Hepatic stellate cell (primary cell): ENCODE data around the gene SLC40A1.
A peak's percentile ranks its signal among the peaks of the same experiment; 100 is the strongest.

Experiments
- DNase-seq: peaks from one replicate; pipeline ENCODE4 v3.0.0; 2011; ENCODE audit warnings: low spot score

The SLC40A1 gene

DNA sequence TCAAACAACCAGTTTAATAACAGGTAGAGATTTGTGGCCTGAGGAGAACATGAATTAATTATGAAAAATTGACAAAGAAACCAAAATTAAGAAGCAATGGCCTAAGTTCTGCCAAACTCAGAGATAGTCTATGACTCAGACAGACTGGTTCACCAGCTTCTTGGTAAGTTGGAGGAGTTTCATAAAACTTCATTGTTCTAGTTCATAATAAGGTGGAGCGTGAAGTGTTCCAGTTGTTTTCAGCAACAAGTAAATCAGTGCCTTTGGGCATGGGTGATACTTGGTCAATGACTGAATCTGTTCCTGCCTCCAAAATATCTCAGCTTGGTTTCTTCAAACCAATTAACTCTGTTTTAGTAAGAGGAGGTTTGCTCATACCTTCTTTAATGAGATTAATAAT, 40.0 kb downstream of the SLC40A1 start:
- no peak for DNase-seq

DNA sequence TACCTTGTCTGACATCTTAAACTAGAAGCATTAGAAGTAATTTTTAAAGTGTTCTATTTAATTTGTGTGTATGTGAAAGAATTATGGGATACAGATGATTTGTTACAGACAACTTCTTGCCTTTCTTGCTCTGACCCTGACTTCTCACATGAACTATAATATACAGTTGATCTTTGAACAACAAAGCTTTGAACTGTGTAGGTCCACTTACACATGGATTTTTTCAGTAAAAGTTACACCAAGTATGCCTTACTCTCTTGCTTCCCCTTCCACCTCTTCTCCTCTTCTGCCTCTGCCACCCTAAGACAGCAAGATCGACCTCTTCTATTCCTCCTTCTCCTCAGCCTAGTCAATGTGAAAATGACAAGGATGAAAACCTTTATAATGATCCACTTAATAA, 42.2 kb downstream of the SLC40A1 start:
- DNase-seq: no peak

DNA sequence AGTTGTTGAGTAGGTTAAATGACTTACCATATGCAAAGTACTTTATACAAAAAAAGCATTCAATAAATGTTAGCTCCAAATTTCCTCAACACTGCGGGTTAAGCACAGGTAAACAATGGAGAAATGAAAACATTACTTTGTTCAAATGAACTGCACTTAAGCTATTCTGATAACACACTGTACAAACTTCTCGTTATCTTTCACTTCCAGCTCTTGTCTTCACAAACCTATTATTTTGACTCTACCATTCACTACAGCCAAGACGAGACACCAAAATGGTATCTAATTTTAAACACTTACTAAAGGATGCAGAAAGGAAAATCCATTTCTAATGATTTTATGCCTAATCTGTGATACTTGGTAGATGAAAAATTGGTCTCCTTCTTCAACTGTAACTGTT, 43.8 kb downstream of the SLC40A1 start:
- DNase-seq: no peak

DNA sequence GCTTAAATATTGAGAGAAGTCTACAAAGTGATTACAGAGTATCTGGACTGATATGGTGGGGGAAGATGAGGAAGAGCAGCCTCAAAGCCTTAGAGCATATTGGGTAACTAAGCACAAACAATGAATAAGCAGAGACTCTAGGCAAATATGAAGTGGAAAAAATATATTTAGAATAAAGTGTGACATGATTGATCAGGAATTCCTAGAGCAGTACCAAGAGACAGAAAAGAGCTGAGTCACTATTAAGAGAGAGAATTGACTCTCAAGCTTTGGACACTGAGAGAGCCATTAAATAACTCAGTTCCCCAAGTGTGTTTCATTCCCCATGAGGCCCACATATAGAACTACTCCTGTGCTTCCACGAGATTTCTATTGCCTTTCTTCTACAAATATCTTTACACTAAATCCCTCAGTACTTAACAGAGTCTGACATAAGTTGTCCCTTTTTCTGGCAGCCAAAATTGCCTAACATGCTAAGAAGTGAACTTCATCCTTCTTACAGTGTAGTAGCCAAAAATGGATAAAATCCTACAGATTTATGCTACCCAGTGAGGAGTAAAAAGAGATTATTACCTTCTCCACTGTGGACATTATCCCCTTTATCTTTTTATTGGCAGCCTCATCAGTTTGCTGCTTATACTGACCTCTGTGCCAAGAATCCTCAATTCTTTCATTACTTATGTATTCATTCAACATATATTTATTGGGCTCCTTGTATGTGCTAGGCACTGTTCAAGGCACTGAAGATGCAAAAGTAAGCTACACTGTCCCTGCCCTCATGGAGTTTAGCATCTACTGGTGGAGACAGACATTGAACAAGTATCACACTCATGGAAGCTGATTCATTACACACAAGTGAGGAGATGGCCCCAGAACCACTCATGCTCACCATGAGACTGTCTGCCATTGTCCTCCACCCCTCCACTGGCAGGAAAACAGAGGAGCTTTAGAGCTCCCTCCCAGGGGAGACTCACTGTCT, 45.4 kb downstream of the SLC40A1 start:
- peak; percentile 42 for DNase-seq

DNA sequence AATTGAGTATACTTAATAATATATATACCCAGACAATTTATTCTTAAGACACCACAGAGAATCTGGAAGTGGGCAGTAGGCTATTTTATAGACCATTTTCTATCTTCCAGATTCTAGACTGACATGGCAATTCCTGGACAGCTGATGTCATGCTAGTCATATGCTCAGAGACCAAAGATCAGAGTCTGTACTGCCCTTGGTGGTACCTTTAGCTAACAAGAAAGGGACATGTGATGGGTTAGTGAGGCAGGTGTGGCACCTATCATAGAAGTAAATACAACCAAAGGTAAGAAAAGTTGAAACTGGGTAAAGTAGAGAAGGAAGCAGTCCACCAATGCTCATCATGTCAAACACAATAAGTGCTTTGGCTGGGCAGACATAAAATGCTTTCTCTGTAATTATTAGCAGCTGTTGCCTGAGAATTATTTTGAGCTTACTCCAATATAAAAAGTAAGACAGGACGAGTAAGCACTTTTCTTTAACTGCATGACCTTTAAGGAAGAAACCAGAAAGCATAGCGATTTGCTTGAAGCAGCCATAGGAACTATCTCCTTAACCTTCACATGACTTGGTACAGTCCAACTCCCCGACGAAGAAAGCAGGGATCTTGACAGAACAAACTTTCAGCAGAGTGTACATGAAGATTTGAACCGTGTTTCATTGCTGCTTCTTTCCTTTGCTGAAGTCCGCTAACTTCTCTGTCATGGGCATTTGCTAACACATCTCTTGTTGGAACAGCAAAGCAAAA, 47.1 kb downstream of the SLC40A1 start:
- DNase-seq: no peak

DNA sequence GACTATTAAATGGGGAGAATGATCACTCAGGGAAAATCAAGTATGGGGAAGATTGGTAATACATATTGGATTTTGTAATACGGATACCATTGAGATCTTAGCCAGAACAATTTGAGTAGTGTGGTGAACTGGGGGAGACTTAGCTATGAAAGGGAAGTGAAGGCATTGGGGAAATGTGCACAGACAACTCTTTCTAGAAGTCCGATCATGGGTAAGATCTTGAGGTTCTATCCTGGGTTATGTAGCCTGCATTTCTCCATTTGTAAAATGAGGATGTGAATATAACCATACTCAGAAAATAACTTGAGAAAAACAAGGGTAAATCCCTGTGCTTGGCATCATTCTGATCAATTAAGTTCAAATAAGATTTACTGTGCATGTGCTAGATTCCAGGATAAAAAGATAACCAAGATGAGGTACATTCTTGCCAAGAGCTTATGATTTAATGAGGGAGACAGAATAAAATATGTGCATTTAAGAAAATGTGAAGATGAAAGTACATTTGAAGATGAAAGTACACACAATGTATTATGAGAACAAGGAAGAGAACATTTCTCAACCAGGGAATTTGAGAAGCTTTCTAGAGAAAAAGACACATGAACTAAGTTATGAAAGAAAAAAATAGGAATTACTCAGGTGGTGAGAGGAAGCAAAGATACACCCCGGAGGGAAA, 49.5 kb downstream of the SLC40A1 start:
- DNase-seq: no peak

DNA sequence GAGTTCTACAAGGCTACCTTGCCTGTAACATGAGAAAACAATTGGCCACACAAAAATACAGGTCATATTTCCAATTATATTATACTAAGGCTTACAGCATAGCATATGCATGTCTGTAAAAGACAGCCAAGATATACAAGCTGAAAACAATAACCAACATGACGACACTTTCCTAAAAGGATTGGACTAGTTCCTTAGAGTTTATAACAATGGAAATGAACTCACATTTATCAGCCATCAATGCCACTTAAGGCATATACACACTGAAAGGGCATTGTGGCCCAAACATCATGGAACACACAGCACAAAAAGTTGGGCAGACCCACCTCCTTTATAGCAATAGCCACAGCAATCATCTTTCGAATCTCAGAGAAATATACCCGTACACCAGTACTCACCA, 52.0 kb downstream of the SLC40A1 start:
- no peak for DNase-seq

DNA sequence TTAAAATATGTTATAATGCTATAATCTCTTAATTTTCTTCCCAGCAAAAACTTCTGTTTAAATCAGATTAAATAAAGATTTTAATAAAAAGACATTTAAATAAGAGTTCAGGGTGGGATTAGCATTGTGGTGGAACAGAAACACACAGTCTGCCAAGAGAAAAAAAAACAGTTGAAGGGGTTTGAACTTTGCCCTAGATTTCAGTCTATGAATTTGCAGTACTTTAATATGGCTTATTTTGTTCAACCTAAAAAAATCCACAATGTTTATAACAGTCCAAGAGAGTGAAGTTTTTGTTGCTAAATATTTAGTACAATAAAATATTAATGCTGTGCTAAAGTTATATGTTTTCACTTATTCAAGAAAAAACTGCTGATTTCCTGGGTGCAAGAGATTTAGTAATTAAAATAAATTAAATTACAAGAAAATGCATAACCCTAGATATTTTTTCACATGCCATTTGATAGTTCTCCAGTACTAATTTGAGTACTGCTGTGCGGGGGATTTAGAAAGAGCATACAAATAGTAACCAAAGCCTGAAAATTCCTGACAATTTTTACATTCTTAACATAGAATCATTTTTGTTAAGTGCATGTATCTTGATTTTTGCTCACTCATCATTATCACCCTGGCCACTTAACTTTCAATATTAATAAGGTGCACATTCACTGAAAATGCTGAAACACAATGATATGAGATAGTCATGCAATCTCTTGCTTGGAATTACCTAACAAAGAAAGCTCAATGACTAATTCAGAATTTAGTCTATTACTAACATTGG, 52.6 kb downstream of the SLC40A1 start:
- no peak for DNase-seq

DNA sequence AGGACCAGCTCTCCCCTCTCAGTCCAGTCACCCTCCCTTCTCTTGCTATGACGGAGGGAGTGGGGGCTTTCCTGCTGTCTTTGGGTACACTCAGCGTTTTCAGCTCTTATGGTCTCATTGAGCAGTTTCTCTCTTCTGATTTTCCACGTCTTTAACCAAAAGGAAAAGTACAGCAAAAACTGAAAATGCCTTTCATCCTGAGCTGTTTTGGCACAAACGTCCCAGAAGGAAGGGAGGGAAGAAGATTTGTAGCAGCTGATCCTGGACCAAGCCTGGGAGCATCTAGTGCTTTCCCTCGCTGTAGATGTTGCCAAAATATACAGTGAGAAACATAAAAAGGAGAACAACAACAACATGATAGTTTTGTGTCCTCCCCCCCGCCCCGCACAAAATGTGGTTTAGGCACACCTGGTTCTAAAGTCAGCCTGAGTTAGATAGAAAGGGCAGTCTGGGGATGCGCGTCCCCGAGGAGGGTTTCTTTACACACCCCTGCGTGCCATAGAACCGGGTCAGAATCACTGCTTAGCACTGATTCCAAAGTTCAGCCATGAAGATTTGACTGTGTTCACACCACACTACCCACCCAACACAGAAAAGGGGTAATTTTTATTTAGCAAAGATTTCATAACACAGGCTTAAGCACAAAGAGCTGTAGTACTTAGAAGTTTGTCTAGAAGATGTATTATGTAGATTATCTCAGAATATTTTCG, 53.4 kb downstream of the SLC40A1 start:
- DNase-seq: no peak

DNA sequence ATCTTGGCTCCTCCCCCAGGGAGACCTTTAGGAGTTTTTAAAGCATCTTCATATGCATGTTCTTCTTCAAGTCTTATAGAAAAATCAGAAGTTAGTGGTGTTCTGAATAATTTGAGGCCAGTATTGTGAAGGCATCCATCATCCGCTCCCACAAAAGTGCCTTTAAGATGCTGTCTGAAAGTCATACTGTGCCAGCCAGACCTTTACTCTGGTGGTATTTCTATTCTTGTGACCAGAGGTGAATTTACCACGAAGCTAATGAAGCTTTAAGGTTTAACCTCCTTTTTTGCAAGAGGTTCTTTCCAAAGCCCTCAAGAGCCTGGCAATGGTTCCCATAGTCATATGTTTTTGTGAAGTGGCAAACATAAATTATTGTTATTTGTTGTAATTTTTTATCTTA, 54.3 kb downstream of the SLC40A1 start:
- no peak for DNase-seq

DNA sequence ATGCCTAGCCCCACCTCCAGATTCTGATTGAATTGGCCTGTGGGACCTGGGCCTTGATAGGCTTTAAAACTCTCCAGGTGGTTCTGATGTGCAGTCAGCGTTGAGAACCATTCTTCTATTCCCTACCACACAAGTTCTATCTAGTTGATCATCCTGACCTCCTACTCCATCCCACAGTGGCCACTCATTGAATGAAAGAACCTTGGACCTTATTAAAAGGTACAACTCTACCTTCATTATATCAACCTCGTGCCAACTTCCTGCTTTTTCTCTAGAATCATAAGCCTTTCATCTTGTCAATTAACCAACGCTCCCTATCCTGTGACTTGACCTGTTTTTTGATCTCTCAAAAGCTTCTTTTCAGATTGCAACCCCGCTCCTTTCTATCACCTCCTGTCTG, 55.8 kb downstream of the SLC40A1 start:
- DNase-seq: no peak

DNA sequence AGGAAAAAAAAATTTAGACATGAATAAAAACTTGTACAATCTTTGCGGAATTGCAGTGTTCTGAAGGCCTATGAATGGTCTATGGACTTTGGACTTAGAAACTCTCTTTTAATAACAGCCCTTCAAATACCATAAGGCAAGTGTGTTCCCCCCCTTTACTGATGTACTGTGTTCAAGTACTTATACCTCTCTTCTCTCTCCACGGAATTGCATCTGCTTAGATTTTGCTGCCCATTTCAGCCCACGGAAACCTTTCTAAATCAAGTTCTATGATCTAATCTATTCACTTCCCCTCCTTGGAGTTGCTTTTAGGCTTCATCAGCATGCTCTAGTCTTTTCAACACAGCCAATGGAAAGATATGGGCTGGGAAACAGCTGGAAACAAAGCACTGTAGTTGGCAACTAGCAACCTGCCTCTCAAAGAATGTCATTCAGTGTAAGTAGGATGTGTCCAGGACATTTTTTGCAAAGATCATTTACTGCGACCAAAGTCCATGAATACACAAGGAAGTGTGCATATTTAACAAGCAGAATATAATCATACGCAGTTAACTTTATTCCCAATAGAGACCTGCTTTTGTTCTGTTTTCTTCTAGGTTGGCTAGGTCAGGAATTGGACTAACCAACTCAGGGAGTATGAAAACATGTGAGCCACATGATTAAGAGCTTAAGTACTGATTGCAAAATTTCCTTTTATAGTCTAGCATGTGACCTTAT, 58.0 kb downstream of the SLC40A1 start:
- no peak for DNase-seq

DNA sequence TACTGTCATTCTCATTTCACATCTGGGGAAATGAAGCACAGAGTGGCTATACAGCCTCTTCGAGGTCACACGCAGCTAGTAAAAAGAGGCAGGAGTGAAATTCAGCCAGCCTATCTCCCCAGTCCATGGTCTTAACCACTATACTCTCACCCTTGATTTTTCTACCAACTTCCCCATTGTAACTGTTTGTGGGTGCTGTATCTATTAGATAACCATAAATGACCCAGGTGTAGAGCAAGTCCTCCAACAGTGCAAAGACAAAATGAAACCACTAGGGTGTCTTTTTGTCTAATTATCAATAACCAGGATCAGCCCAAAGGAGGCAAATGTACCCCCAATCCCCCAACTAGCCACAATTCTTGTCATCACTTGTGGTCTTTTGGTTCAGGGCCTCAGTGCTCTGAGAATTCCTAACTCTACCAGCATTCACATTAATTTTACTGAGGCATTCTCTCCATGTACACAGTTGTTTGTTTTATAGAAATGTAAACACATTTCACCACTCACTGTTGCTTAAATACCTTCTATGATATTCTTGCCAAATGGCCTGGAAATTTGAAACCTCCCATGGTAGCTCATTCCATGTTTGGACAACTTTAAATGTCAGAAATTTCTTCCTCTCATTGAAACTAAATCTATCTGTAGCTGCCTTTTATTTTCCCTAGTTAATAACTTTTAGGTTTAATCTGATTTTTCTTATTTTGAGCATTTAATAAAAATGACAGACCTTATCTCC, 58.7 kb downstream of the SLC40A1 start:
- no peak for DNase-seq

DNA sequence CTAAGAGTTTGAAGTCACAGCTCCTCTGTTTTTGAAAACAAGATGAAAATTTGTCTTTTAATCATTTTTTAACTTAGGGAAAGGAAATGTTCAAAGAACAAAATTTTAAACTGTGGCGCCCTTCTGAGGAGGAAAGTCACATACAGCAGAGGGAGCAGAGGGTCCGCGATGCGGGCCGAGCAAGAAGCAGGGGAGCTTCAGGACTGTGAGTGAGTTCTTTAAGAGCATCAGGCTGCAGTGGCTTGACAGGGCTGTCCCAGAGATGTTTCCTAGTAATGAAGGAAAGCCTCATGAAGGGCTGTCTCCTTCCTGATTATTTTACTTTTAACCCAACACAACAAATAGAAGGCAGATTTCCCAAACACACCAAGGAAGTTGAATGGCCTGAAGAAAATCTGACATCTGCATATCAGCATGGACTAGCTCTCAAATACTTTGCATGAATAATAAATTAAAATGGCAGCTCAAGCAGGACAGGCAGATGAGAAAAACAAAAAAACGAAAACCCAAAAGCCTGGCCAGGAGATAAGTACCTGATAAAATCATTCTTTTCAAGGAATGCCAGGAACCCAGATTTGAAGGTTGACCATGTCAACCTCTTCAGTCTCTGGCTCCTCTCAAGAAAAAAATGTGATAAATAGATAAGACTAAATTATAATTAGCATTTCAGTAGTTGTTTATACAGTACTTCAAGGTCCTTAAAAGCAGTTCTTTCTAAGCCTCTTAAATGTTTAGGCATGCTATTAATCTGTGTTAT, 60.8 kb downstream of the SLC40A1 start:
- DNase-seq: no peak

DNA sequence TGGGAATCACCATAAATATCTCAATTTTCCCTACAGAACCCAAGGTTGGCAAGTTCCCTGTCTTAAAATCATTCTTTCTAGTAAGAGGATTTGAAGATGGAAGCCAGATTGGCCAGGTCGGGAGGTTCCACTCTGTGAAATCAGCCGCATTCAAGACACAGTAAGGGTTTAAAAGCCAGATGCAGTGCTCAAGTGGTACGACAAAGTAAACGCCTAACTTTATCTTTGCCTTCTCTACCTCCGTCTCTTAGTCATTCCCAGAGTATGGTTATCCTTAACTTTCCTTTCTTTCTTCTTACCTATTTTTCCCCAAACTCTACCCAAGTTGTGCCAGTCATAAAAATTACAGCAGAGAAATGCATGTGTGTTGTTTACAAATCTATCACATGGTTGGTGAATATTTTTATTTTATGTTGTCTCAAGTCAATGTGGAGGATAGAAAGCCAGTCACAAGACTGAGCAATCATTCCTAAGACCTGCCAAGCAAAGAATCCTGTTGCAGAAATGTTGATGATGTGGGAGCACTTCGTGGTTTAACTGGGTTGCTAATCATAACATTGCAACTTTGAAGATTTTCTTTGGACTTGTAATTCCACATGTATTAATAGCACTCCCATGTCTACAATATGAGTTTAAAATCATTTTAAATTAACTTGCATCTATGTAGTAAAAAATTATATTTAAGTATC, 62.6 kb downstream of the SLC40A1 start:
- DNase-seq: no peak

DNA sequence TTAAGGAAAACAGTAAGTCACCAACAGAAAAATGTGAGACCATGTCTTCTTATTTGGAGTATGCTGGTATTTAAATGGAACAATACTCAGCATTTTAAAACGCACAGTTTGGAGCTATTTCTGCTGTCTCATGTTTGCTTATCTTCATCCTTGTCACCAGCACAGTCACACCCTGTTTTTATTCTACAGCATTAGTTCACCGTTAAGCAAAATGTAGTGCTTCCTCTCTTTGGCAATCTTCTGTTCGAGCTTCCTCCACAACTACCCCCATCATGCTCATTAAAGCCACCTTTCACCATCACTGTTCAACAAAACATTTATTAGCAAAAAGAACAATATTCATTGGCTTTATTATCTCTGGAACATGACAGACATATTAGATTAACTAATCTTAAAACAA, 64.0 kb downstream of the SLC40A1 start:
- no peak for DNase-seq

DNA sequence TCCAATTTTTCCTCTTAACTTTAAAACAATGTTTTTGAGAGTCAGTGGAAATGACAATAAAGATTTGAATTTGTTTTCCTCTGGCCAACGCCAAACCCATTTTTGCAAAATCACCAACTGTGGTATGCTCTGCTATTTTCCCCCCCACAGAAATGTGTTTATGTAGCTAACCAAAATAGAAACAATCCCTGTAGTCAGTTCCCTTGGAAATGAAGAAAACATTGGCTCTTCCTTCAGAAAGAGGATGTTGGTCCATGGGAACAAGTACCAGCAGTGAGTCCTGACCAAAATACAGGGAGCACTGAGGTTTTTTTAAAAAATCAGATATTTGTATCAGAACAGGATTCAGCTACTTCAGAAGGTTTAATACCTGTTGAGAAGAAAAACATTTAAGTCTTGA, 65.3 kb downstream of the SLC40A1 start:
- peak; percentile 22 for DNase-seq

DNA sequence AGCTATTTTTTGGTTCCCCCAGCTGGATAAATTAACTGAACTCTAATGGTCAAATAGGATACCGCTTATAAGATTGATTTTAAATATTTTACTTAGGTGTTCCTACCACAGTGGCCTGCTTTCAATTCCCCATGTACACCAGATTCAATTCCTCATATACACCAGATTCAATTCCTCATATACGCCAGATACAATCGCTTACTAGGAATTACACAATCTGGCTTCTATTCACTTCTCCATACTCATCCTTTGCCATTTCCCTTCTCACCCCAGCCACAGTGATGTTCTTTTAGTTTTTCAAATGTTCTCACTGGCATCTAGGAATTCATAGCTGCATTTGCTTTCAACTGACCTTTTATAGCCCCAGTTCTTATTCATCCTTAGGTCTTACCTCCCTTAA, 66.5 kb downstream of the SLC40A1 start:
- DNase-seq: no peak

DNA sequence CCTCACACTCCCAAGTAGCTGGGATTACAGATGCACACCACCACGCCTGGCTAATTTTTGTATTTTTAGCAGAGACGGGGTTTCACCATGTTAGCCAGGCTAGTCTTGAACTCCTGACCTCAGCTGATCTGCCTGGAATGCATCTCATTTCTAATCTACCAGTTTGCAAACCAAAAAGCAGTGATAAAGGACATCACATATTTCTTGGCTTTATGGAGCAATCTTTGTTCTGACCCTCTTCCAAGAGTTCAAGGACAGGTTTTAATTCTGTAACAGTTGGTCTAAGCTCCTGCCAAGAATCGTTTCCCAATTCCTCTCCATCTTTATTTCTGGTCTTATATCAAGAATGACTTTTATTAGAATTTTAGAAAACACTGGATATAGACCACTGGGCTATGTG, 67.7 kb downstream of the SLC40A1 start:
- no peak for DNase-seq
